ENCODE measurements around the gene PPP2R5C.

- TF ChIP-seq, protein P1, sequence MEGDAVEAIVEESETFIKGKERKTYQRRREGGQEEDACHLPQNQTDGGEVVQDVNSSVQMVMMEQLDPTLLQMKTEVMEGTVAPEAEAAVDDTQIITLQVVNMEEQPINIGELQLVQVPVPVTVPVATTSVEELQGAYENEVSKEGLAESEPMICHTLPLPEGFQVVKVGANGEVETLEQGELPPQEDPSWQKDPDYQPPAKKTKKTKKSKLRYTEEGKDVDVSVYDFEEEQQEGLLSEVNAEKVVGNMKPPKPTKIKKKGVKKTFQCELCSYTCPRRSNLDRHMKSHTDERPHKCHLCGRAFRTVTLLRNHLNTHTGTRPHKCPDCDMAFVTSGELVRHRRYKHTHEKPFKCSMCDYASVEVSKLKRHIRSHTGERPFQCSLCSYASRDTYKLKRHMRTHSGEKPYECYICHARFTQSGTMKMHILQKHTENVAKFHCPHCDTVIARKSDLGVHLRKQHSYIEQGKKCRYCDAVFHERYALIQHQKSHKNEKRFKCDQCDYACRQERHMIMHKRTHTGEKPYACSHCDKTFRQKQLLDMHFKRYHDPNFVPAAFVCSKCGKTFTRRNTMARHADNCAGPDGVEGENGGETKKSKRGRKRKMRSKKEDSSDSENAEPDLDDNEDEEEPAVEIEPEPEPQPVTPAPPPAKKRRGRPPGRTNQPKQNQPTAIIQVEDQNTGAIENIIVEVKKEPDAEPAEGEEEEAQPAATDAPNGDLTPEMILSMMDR (IDR thresholded peaks at IDR 0.05), result no peak
- no peak for TF ChIP-seq POLR2A (IDR thresholded peaks at IDR 0.05)
Measured at GRCh38 chr14:101922866-101923265, 161.4 kb downstream of the PPP2R5C start.

Data from testis (tissue), 2 donors.